Medulla oblongata (tissue), 1 donor: ENCODE results near the gene LIMCH1.
"Not testable (repeated sequence)": the region's sequence is repeated elsewhere in the genome, so short reads cannot be mapped to it uniquely, and the experiment has no call there.

Source experiments
- DNase-seq: peaks from one replicate; pipeline ENCODE4 v3.0.0-alpha.2; 2015; ENCODE audit errors: extremely low spot score

LIMCH1 gene, protein sequence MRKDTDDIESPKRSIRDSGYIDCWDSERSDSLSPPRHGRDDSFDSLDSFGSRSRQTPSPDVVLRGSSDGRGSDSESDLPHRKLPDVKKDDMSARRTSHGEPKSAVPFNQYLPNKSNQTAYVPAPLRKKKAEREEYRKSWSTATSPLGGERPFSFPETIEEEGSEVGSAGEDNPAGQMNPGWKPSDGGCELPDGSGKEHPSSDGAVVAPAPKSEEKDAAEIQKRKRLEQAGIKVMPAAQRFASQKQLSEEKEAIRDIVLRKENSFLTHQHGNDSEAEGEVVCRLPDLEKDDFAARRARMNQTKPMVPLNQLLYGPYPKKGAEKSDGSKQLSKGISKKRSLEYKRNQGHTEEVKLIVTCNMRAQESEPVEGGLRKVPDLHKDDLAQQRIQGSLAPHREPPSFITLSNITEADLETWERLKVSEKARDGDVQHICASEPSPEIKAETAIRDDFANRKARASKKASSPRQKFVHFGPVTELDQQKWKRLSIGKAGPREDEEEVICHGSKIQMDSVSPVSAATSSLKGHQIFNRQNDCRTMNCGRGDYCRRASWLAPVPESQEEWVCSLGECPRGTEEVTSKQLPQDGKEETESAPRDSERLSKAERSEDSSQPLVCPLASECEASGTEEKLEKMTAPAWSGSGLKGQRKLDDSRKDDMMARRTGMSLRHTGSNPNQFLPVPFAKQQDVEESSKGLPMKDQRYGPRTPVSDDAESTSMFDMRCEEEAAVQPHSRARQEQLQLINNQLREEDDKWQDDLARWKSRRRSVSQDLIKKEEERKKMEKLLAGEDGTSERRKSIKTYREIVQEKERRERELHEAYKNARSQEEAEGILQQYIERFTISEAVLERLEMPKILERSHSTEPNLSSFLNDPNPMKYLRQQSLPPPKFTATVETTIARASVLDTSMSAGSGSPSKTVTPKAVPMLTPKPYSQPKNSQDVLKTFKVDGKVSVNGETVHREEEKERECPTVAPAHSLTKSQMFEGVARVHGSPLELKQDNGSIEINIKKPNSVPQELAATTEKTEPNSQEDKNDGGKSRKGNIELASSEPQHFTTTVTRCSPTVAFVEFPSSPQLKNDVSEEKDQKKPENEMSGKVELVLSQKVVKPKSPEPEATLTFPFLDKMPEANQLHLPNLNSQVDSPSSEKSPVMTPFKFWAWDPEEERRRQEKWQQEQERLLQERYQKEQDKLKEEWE (N-terminal part only)

DNA sequence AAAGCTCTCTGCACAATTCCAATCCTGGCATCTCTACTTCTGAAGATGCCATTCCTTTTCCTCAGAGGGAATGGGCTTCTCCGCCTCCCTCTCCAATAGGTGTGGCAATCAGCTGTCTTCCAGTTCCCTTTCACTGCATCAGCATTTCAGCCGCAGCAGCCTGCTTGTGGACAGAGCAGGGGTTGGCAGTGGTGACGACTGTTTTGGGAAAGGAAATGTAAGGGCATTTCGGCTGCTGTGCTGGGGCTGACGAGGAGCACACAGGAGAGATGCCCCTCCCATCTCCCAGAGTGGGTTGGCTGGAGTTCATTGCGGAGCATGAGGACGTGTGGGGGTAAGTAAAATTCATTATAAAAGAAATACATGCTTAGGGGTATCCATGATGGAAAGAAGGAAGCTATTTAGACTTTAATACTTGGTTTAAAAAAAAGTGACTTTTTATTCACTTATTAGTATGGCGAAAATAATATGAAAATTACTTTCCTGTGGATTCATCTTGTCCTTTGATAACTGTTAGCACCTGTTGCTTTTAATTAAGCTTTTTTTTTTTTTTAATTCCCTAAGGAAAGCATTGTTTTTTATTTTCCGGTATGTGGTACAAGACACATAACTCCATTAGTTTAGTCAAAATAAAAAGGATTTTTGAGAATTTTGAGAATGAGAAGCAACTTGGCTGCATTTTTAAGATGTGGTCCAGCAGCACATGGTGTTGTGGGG is at the start of gene LIMCH1:
LIMCH1 (plus strand) TSS at position 141 of the 717 bp plus-strand sequence. CDS start 67,839 bp downstream, outside the sequence.
- peak; percentile 50 for DNase-seq

DNA sequence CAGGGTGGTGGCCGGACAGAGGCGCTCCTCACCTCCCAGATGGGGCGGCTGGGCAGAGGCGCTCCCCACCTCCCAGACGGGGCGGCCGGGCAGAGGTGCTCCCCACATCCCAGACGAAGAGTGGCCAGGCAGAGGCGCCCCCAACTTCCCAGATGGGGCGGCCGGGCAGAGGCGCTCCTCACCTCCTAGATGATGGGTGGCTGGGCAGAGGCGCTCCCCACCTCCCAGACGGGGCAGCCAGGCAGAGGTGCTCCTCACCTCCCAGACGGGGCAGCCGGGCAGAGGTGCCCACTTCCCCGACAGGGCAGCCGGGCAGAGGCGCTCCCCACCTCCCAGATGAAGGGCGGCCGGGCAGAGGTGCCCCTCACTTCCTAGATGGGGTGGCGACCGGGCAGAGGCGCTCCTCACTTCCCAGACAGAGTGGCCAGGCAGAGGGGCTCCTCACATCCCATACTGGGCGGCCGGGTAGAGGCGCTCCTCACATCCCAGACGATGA is 46.8 kb upstream of the LIMCH1 start:
- not testable (repeated sequence) for DNase-seq

DNA sequence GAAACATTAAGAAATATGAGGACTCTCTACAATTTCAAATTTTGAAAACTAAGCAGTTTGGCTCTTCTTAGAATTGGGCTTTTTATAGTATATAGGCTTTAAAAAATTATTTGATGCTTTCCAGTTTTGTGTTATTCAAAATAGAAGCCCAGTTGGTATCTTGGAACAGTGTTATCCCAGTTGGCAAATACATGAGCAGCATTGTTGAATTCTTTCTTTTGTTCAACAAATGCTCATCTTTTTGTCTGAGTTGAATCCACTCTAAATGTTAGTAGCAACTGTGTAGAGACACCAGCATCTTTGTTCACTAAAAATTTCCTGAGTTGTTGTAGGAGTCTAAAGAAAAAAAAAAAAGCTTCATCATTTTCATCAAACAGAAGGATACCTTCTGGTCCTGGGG is 41.0 kb upstream of the LIMCH1 start:
- no peak for DNase-seq

DNA sequence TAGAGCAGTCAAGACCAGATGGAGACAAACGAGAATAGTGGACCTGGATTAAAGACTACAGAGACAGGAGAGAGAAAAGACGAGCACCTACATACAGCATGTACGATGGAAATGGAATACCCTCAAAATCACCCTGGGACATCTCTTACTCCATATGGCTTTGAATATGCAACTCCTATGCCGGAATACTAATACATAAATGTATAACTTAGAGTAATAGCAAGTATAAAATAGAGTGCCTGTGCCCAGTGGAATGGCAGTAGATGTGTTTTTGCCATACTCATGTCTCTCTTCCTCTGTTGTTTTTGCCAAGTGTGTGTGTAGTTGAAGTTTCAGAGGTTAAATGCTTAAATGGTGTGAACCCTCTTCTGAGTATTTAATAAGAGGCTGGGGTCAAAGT is 39.8 kb upstream of the LIMCH1 start:
- no peak for DNase-seq

DNA sequence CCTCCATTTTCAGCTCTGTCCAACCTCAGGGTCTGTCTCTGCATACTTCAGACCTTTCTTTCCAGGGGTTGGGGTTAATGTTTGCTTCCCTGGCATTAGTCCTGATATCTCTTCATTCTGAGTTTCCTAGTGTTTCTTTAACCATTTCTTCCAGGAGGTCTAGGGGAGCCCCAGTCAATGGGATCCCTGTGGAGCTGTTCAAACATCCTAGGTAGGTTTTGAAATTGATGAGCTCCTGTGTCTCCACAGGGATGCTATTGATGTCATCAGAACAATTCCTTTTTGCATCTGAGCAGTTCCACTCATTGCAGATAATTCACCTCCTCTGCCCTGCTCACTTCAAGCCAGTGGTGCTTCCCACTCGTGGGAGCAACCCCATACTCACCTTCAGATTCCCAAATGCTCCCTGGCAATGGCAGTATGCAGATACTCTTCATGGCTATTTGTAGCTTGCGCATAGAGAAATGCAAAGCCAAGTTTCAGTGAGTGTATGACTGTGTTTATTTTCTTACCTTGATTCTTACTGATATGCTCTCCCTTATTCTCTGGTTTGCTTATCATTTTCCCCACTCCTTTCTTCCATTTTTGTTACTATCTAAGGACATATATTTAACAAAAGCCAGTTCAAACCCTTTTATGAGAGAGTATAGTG is 33.7 kb upstream of the LIMCH1 start:
- DNase-seq: no peak

DNA sequence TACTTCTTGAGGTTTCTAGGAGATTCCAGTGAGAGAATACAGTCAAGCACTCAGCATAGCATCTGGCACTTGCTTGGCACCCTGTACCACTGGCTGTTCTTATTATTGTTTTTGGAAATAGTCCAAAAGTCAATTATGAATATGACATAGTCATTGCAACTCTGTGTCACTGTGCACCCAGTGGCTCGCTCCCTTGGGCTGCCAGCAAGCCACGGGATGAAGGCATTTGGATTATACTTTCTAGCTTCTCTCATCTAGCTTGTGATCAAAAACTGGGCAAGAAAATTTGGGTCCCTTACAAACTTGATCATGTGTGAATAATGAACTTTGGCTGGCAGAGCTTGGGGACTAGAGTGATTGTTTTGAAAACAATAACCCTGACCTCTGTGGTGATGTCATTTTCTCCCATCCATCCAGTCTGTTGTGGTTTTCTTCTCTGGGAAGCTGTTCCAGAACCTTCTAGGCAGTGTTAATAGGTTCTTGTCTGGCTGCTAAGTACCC is 32.7 kb upstream of the LIMCH1 start:
- DNase-seq: peak; percentile 90

DNA sequence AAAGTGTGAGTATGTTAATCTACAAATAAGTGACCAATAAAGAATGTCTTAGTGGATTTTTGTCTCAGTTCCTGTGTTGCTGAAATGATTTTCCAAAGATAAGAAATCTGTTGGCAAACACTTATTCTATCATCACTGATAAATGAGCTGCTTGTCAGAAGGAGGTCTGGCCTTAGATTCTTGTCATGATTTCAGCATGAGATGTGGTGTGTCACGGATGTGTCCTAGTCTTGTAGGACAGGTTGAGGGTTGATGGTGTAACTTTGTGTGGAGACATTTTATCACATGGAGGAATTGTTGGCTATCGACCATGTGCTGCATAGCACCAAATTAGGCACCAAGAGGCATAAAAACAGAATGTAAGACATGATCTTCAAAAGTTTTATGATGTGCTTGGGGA is 31.8 kb upstream of the LIMCH1 start:
- DNase-seq: no peak

DNA sequence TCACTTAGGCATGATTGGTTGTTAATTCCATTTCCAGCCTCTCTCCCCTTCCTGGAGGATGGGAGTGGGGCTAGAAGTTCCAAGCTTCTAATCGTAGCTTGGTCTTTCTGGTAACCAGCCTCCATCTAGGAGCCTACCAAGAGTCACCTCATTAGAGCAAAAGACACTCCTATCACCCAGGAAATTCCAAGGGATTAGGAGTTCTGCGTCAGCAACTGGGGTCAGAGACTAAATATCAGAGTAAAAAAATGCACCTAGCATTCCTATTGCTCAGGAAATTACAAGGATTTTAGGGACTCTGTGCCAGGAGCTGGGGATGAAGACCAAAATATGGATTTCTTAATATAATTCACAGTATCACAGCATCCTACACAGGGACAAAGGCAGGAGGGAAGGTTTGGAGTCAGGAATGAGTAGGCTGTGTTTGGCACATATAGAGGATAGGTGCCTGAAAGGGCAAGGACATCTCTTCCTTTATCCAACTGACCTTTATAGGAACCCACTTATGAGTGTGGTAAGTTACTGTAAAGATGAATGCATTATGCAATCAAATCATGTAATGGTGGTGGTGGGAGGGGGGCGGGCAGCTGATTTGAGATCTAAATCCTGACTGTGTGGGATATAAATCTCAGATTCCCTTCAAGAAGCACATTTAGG is 30.5 kb upstream of the LIMCH1 start:
- no peak for DNase-seq

DNA sequence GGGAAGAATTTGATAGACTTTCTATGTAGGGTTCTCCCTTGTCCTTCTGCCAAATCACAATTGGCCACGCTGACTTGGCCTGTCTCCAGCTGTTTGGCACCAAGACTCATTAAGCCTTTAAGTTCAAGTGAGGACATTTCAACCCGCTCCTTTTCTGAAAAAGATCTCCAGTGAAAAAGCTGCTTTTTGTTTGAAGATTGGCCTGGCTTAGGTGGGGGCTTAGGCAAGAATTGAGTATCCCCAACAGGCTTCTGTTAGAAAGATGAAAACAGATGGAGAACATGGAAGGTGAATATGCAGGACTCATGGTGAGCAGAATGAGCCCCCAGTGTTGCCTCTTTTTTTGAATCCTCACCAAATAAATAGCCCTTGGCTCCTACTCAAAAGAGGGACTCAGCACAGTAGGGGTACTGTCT is 28.5 kb upstream of the LIMCH1 start:
- DNase-seq: peak; percentile 67

DNA sequence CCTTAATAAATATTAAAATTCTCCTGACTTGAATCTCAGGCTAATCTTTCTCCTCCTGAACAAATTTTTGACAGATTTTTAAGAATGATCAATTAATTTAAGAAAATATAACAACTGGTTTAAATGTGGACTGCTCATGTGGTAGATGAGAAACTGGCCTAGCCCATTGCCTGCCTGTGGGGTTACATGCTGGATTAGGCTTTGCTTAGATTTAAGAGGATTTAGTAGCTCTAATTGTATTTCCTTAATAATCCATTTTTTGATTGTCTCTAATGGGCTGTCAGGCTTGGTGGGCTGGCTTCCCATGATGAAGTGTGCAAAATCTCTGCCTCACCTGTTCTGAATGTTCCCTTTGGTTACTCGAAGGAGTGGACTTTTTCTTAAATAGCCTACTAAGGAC is 27.8 kb upstream of the LIMCH1 start:
- DNase-seq: no peak

DNA sequence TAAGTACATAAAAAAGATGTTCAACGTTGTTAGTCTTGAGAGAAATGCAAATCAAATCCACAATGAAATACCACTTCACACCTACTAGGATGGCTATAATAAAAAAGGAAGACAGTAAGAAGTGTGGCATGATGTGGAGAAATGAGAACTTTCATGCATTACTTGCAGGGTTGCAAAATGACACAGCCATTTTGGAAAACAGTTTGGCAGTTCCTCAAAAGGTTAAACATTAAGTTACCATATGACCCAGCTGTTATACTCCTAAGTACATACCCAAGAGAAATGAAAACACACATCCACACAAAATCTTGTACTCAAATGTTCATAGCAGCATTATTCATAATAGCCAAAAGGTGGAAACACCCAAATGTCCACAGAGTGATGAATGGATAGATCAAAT is 25.8 kb upstream of the LIMCH1 start:
- no peak for DNase-seq

DNA sequence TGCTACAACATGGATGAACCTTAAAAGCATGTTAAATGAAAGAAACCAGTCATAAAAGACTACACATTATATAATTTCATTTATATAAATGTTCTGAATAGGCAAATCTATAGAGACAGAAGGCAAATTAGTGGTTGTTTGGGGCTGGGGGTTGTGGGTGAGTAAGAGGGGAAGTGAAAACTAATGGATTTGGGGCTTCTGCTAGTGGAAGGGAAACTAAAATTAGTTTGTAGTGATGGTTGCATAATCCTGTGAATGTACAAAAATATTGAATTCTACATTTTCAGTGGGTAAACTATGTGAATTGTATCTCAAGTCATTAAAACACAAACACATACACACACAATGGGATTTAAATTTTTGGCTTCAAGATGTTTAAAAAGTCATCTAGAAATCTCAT is 25.4 kb upstream of the LIMCH1 start:
- no peak for DNase-seq

DNA sequence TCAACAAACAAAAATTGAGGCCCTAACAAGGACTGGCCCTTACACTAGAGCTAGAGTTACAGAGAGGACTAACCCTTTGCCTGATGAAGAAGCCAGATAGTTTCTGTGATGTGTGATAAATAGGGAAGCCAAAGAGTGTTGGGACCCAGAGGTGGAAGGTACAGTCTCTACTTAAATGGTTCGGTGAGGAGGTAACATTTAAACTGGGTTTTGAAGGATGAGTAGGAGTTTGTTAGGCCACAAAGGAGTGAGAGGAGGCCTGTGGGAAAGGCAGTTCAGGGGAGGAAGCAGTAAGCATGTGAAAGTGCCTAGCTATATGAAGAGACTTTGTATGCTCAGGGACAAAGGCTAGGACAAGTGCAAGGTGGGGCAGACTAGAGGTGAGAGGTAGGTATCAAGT is 23.8 kb upstream of the LIMCH1 start:
- no peak for DNase-seq

DNA sequence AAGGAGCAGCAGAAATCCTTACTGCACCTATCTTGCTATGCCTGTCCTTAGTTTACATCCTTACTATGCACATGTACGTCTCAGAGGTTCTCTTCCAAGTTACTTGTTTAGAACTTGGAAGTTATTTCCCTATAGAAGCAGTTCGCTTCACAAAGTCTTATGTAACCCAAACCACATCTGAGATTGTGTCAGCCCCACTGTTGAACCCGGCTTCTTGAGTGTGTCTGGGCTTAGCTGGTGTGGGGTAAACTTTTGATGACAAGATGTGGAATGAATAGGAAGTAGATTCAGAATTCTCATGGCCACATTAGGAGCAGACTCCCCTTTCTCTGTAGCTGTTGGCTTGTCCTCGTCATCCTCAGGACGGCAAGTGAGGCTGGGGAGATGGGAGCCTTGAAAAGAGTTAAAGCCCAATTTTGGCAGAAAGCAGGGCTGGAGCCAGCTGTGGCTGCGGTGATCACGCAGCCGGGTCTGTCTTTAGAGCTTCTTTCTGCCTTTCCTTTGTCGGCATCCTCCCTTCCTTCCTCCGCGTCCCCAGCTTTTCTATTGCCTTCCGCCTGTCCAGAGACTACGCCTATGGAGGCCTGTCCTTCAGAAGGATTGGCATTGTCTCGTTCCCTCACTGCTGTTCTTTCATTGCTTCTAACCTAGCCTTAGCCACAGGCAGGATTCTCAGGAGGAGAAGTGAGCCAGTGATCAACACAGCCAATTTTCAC is 23.0 kb upstream of the LIMCH1 start:
- DNase-seq: no peak

DNA sequence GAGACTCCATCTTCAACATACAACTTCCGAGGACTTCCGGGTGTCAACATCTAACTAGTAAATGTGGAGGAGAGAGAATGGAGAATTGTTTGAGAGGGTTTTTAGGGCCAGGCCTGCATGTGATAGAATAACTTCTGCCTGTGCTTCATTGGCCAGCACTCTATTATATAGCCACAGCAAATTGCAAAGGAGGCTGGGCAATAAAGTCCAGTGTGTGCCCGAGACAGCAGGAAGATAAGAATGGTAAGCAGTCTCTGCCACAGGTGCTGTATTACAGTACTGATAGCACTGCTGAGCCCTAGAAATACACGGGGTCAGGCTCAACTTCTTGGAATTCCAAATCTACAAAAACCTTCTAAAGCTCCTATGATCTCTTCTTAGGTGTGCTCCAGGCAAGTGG is 20.8 kb upstream of the LIMCH1 start:
- no peak for DNase-seq

DNA sequence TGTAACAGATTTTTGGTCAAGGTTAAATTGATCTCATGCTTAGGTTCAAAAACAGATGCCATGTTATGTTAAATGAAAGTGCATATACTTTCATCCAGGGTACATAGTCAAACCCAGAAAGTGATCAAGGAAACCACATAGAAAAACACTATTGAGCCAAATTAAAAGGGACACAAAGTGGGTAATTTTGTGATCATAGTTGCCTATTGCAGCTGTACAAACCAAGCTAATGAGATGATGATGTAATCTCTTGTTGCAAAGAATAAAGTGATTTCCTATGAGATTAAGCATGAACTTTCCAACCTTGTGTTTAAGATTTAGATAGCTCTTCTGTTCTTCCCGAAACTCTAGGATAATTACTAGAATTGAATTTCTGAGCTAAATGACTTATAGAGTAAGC is 20.2 kb upstream of the LIMCH1 start:
- no peak for DNase-seq

DNA sequence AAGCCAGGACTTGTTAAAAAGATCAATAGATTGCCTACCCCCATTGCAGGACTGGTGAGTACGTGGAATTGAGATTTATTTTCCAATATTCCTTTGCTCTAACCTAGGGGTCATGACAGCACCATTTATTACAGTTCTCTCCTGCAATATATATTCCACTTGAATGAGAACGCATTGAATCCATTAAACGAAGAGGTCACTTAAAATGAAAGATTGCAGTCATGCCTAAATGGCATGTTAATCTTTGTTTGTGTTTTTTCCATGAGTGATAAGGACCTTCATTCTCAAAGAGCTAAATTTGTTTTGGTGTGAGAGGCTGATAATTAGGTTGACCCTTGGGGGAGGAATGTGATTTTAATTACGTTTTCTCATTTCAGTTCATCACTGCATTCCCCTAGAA is 13.5 kb upstream of the LIMCH1 start:
- DNase-seq: no peak

DNA sequence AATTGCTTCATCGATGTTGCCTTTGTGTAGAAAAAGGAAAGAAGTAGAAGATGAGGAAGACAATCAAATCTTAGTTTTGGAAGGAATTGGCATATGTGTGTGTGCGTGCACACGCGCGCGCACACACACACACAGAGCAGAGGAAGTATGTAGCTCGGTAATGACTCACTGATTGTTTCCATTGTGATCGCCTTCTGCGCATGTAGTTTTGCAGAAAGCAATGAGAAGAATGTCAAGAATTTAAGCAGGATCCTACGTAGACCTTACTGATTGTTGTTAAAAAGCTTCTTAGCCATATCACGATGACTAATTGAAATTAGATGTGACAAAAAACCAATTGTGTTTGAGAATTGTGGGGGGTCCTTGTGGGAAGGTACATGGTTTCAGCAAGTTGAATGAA is 12.8 kb upstream of the LIMCH1 start:
- DNase-seq: no peak

DNA sequence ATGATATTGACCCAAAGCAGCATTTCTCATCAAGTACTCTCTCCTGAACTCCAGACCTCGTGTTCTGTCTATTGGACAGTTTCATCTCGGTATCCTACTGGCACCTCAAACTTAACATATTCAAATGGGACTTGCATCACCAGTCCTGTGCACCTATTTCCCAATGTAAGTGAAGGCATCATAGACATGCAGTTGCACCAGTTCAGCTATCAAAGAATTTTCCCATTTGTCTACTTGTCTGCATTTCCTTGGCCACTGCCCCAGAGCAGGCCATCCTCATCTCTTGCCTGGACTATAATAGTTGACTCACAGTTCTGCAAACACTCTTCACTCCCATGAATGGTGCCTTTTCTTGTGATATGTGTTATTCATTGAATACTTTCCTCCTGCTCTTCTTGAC is 11.3 kb upstream of the LIMCH1 start:
- DNase-seq: no peak
